HG02571 (cell line): ENCODE measurements around the gene ST3GAL3.

Experiments used
- ATAC-seq: cut with Tn5 transposase; IDR thresholded peaks from one replicate; pipeline ENCODE4 v1.9.1; 2021; ENCODE audit warnings: mild to moderate bottlenecking, moderate library complexity; ENCODE audit not compliant: unreplicated experiment

Gene ST3GAL3

DNA sequence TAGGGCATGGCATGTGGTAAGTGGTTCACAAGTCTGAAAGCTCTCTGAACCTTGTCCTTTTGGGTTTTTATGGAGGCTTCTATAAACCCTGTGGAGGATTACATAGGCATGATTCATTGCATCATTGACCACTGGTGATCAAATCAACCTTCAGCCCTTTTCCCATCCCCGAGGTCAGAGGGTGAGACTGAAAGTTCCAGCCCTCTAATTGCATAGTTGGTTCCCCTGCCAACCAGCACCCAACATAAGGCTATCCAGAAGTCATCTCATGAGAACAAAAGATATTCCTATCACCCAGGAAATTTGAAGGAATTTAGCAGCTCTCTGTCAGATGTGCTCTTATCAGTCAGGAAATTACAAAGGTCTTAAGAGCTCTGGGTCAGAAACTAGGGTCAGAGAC lies 136.8 kb downstream of the ST3GAL3 start:
- no peak for ATAC-seq

DNA sequence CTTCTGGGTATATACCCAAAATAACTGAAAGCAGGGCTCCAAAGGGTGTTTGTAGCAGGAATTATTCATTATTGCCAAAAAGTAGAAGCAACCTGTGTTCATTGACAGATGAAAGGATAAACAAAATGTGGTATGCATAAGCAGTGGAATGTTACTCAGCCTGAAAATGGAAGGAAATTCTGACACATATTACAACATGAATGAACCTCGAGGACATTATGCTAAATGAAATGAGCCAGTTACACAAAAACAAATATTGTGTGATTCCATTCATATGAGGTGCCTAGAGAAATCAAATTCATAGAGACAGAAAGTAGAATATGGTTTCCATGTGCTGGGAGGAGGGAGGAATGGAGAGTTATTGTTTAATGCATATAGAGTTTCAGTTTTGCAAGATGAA lies 140.0 kb downstream of the ST3GAL3 start:
- ATAC-seq, result no peak

DNA sequence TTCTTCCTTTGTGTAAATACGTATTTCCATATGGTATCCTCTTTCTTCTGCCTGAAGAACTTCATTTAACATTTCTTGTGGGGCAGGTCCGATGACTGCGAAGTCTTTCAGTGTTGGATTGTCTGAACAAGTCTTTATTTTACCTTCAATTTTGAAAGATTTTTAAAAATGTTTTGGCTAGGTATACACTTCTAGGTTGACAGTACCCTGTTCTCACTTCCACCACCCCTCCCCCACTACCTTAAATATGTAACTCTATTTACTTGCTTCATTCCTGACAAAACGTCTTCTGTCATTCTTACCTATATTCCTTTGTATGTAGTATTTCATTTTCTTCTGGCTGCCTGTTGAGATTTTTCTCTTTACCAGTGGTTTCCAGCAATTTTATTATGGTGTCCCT lies 140.5 kb downstream of the ST3GAL3 start:
- ATAC-seq, result no peak

DNA sequence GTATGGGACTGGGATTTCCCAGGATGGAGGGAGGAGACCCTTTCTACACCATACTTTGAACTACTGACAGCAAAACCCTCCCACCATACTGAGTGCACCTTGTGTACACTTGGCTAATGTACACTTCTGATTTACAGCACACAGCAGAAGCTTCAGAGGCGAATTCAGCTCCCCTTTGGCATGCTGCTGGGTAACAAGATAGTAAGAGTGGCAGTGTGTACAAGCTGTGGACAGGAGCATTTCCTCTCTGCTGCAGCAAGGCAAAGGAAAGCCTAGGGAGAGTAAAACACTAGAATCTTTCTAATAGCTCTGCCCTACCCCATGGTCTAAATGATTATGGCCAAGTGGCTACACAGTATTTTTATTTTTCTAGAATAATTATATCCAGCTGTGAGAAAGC lies 142.3 kb downstream of the ST3GAL3 start:
- ATAC-seq, result no peak

DNA sequence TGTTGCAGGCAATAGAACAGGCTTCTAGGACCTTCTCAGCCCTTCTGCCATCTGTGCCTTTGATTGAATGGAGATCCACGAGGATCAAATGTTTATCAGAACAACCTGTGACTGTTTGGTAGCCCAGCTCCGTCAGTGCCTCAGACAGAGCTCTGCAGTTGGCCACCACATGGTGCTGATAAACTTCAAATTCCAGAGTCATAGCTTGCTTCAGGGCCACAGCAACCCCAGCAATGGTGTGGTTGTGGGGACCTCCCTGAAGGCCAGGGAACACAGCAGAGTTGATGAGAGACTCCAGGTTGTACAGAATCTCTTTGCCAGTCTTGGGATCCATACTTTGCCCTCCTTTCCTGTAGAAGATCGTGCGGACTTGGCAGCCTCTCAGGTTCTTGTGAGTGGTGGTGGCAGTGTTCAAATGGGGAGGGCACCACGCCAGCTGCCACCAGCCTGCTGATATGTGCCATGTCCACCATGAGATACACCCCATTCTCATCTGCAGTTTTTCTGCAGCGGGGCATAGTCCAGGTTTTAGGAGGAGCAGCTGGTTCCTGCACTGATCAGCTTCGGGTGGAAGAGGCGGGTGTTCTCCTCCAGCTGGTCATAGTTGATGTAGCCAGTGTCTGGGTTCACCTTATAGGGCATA lies 143.4 kb downstream of the ST3GAL3 start:
- ATAC-seq, result no peak

DNA sequence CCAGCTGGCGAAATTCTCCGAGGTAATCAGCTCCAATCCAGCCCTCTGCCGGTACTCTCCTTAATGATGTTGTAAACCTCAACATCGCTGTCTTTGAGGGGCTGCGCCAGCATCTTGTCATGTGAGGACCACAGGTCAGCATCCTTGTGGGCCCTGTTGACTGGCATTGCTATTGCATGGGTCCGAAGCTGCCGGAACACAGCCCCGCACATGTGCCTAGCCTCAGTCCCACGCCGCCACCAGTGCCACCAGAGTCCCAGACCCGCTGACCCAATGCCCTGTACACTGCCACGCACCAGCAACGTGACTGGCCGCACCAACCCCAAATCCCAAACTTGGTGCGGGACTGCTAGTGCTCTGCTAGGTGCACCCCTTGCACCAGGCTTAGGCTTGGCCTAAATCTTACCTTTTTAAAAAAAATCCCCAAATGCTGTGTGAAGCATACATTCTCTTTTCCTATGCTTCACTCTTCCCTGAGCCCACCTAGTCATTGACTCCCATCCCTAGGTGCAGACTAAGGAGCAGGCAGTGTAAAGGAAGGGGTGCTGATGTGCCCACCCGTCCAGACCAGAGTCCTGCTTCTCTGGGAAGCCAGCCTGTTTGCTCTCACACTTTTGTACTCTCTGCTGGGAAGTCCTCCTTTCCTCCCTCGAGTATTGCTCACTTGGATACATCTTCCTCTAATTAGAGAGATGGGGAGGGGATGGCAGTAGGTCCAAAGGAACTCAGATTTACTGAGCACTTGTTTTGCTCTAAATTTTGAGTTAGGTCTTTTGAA lies 144.4 kb downstream of the ST3GAL3 start:
- no peak for ATAC-seq

DNA sequence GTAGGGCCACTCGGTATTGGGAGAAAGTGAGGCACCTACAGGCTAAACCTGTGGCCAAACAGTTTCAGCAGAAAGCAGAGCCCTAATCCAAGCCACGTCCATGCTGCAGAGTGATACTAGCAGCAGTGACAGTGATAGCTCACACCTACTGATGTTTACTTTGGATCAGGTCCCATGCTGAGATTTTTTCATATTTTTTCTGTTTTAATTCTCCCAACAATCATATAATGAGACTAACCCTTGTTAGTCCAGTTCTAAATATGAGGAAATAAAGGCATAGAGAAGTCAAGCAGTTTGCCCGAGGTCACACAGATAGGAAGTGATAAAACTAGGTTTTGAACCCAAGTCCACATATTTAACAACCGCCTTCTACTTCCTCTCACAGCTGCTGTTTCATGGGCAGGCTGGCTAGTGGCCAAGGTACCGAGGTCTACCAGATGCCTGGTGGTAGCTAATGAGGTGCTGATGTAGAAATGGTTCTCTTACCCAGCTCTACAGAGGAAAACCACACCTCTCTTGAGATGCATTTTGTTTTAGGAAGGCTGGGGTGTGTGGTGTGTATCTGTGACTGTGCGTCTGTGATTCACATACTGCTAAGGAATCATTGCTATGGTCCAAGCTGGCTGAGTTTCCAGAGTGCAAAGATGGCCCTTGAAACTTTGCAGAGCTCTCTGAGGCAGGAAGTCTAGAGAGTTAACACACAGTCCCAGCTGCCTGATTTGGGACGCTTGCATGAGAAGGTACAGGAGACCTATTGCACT lies 146.0 kb downstream of the ST3GAL3 start:
- no peak for ATAC-seq

DNA sequence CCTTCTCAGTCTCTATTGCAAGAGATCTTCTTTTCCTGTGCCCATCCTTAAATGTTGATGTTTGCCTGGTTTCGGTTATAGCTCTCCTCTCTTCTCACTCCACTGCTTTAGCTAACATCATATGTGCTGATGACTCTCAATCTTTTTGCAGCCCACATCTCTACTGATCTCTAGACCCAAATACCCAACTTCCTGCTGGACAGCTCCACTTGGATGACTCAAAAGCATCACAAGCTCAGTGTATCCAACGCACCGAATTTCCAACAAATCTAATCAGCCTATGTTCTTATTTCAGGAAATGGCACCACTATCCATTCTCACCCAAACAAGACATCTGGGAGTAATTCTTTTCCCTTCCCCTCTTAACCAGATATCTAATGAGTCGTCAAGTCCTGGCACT lies 147.1 kb downstream of the ST3GAL3 start:
- ATAC-seq, result no peak

DNA sequence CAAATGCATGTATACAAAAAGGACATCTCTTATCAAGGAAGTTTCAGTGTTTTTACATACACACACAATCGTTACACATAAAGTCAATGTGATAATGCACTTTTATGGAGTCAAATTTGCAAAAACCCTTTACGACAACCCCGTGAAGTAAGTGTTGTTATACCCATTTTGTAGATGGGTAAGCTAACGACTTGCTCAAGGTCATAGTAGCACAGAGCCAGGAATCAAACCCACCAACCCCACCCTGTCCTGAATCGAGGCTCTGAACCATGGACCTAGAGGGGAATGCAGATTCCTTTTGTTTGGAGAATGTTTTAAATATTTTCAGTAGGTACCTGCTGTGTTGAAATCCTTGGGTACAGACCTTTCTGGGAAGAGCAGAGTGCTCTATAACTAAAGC lies 148.9 kb downstream of the ST3GAL3 start:
- ATAC-seq, result no peak

DNA sequence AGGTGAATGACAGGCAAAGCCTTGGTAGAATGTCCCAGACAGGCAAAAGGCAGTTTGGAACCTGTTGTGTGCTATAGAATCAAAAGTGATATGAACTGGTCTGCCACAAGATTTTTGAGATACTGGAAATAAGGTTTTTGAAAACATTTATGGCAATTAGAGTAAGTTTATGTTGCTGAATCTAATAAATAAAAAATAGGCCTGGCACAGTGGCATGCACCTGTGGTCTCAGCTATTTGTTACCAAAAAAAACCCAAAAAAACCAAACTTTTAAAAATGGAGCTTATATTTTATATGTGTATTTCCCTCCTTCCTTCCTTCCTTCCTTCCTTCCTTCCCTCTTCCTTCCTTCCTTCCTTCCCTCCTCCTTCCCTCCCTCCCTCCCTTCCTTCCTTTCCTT lies 149.8 kb downstream of the ST3GAL3 start:
- no peak for ATAC-seq

DNA sequence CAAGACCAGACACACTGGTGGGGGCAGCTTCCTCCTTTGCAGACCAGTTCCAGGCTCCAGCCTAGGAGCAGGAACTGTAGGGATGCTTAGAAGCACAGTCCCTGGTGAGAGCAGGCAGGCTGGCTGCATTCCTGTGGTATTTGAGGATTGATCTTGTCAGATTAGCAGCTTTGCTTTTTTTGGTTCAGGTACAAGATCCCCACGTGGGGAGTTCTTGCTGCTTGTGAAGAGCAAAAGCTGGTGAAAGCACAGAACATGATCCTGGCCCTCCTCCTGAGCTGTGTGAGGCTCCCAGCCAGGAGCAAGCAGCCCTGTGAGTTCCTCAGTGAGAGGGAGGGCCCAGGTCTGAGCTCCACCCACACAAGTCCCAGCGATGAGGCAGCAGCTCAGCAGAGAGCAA lies 151.0 kb downstream of the ST3GAL3 start:
- ATAC-seq, result no peak

DNA sequence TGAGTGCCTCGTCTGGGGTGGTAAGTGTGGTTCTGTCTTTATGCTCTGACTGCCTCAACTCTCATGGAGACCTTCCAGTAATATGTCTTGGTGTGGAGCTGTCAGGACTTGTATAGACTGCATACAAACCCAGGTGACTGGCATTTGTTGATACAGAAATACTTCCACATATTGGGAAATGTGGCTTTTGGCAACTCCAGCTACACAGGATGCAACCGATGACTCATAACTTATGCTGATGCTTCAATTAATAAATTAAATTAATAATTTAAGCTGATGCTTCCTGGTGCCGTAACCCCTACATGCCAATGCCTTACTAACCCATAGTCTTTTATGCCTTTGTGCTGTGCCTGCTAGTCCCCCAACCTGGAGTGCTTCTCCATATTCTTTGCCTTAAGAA lies 154.0 kb downstream of the ST3GAL3 start:
- no peak for ATAC-seq

DNA sequence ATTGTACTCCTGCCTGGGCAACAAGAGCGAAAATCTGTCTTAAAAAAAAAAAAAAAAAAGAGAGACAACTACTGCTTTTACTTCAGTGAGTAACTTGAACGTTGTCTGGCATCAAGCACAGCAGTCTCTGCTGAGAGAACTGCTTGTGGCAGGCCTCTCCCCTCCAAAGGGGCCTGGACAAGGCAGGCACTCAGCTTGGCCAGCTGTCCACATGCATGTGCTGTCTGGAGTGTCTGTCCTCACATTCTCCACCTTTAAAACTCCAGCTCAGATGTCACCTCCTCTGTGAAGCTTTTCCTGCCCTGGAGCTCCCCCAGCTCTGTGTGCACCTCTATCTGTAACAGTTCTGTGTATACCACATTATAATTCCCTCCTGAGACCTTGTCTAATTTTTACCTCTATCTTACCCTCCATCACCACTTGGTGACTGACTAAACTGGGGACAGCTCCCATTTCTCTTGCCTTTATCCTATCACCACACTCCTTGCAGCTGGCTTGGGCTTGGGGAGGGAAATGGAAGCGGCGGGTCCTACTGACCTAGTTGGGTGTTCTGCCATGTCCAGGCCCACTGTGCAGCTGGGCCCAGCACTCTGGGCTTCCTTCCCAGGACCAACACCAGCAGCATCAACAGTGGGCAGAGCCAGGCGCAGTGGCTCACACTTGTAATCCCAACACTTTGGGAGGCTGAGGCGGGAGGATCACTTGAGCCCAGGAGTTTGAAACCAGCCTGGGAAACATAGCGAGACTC lies 154.8 kb downstream of the ST3GAL3 start:
- ATAC-seq, result no peak

DNA sequence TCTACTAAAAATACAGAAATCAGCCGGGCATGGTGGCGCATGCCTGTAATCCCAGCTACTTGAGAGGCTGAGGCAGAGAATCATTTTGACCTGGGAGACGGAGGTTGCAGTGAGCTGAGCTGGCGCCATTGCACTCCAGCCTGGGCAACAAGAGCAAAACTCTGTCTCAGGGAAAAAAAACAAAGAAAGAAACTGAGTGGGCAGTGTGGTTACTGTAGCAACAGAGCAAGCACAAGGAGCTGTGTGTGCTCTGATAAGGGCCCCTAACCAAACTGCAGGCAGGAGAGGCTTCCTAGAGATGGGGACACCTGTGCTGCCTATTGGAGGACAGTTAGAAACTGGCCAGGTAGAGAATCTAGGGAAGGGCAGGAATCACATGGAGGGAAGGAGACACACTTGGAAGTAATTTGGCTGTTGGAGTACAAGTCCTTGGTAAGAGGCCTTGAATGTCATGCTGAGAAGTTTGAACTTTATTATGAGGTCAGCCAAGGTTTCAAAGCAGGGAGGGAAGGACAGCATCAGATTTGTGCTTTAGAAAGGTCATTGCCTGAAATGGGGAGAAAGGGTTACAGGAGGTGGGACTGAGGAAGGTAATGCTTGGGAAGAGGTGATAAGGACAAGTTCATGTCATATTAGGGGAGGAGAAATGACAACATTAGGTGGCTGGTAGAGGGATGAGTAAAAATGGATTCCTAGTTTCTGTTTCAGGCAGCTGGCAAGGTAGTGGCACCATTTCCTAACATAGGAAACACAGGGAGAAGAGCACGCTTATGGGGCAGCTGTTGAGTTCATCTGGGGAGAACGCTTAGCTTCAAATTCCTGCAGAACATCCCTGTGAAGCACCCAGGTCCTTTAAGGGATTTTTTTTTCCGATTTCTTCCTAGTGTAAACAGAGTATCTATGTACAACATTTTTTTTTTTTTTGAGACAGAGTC lies 157.0 kb downstream of the ST3GAL3 start:
- no peak for ATAC-seq

DNA sequence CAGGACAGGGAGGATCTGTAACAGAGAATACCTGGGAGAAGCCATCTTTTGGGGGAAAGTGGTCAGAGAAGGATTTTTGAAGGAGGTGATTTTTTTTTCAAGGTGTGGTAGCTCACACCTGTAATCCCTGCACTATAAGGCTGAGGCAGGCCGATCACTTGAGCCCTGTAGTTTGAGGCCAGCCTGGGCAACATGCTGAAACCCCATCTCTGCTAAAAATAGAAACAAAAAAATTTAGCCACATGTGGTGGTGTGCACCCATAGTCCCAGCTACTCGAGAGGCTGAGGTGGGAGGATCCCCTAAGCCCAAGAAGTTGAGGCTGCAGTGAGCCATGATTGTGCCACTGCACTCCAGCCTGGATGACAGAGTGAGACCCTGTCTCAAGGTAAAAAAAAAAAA lies 158.9 kb downstream of the ST3GAL3 start:
- ATAC-seq, result no peak

DNA sequence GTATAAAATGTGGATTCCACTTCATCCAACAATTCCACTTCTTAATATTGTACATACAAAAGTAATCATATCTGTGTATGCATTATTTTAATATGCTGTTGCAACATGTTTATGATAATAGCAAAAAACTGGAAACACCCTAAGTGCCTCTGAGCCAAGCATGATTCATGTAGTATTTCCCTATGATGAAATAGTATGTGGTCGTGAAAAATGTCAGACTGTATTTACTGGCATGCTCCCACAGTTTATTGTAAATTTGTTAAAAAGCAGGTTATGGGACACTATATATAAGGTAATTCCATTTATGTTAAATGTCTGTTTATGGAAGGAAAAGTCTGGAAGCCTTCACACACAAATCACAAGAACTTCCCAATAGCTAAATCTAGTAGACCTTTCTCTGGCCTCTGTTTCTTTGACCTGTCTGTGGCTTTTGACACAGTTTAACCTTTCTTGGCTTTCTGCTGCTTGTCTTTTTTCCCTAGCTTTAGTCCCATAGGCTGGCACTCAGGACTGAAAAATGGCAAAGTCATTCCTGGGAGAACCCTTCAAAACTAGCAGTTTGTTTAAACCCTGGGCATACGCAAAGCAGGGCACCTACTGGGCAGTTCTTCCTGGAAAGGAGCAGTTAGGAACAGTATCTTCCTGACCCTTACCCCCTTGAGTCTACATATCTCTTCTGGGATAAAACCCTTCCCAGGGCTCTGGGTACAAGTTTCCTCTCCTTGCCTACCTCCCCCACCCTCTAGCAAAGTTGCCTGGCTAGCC lies 160.8 kb downstream of the ST3GAL3 start:
- ATAC-seq, result no peak

DNA sequence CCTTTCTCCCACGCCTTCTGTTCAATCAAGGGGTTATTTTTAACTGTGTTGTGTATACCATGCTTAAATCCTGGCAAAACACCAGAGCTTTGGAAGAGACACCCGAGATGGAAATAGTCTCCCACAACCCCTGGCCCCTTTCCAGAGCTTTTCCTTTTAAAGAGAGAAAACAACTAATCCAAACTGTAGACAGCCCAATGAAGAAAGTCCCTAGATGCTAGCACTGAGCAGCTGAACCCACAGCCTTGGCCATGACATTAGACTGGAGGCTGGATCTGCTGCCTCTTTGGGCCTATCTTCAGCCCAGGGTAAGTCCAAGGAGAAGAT lies 161.4 kb downstream of the ST3GAL3 start:
- ATAC-seq, result no peak

DNA sequence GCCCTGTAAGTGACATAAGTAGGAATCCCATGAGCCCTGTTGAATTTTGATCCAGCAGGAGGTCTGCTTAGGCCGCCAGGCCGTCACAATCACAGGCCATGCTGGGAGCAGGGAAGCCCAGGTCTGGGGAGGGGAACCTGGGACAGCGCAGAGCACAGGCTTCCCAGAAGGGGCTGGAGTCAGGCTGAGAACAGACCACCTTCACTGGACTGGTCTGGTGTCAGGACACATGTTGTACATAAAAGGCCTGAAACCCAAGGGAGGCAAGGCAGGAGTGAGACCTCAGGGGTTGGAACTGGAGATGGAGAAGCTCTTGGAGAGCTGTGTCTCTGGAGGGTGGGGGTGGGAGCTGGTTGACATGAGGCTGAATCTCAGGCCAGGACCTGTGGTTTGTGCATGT lies 163.0 kb downstream of the ST3GAL3 start:
- ATAC-seq, result no peak

DNA sequence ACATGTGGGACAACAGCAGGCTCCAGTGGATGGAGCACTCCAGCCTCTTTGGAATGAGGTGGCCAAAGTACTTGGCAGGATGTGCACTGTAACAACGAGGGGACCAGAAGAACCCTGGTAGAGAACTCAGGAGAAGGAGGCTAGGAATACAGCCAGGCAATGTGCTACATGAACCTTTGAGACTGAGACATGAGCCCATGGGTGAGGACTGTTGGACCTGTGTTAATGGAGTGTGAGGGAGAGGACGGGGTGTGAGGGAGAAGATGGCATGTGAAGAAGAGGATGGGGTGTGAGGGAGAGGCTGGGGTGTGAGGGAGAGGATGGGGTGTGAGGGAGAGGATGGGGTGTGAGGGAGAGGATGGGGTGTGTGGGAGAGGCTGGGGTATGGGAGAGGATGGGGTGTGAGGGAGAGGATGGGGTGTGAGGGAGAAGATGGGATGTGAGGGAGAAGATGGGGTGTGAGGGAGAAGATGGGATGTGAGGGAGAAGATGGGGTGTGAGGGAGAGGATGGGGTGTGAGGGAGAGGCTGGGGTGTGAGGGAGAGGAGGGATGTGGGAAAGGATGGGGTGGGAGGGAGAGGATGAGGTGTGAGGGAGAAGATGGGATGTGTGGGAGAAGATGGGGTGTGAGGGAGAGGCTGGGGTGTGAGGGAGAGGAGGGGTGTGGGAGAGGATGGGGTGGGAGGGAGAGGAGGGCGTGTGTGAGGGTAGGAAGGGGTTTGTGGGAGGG lies 164.0 kb downstream of the ST3GAL3 start:
- ATAC-seq, result no peak
